NB4 (cell line): ENCODE data around the gene RCAN2.

Source experiments
- CTCF ChIP-seq: IDR thresholded peaks from one replicate; pipeline ENCODE4 v1.5.1; 2012; ENCODE audit warnings: low read depth, low read length
- MAX ChIP-seq: IDR thresholded peaks from 2 replicates; pipeline ENCODE4 v1.6.1; 2011; ENCODE audit warnings: low read depth, low read length
- MYC ChIP-seq: IDR thresholded peaks from 2 replicates; pipeline ENCODE4 v1.6.1; 2011; ENCODE audit warnings: low read depth, low read length
- POLR2A ChIP-seq: IDR thresholded peaks from 2 replicates; pipeline ENCODE4 v1.6.1; 2011; ENCODE audit warnings: mild to moderate bottlenecking; ENCODE audit not compliant: insufficient read length; ENCODE audit errors: extremely low read depth

- TF ChIP-seq CTCF (no peak), MYC (no peak), POLR2A (no peak), MAX (no peak)
These were observed 134.7 kb downstream of the RCAN2 start for GRCh38 chr6:46356543-46356942.
